NCI-H2081 treated with DMSO at 0.1 percent for 48 hours (cell line): ENCODE results near the gene ZNF385D.

Experiments used
- DNase-seq: peaks from one replicate; lab custom pipeline; 2025; lab: John Stamatoyannopoulos, UW

Gene ZNF385D

DNA sequence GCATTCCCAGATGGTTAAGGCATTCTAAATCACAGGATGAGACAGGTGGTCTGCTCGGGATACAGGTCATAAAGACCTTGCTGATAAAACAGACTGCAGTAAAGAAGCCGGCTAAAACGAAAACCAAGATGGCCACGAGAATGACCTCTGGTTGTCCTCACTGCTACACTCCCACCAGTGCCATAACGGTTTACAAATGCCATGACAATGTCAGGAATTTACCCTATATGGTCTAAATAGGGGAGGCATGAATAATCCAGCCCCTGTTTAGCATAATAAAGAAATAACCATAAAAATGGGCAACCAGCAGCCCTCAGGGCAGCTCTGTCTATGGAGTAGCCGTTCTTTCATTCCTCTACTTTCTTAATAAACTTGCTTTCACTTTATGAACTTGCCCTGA is 151.1 kb downstream of the ZNF385D start:
- no peak for DNase-seq

DNA sequence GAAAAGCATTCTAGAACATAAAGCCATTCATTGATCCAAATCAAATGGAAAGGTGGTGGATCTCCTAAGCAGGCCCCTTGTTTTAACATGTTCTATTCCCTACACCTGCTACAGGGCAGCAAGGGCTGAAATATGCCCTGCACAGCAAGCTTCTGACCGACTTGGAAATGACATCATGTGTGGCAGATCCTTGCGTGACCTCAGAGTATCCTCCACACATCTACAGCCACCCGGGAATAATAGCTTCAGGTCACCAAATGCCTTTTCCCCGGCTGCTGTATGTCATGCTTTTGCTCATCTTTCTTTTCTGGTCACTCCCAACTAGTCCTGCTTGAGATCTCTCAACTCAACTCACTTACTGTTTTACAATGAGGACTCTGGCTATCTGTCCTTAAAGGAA is 158.2 kb downstream of the ZNF385D start:
- no peak for DNase-seq

DNA sequence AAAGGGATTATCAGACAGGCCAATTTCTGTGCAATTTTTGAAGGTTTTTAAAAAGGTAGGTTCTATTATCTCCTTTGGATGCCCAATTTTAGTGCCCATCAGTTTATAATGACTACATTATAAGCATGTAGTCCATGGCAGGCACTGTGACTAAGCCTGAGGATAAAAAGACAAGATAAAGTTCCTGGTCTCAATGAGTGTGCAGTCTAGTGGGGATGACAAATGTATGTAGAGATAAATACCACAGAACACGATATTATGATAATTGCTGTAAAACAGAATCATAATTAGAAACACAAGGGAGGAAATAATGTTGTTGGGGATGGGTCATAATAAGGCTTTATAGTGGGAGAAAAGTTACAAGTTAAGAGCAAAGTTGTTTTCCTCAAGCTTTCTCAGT is 163.1 kb downstream of the ZNF385D start:
- no peak for DNase-seq

DNA sequence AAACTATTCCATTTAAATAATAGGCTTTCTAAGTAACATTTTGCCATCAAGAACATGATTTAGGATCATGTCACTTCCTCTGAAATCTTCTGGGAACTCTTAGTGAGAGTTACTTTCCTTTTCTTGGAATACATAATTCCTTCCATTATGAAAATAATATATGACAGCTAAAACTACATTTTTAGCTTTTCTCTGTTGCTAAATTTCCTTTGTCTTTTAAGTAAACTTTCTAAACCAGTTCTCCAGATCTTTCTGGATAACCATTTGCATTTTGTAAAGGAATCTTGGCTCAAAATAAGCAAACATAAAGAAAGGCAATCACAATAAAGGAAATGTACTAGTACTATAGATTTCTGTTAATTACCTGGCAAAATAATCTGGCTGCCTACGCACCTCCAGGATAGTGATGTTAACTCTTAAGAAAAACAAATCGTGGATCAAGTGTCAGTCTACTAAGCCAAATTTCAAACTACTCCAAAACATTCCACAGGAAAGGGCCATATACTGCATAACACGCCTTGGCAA is 165.7 kb downstream of the ZNF385D start:
- no peak for DNase-seq

DNA sequence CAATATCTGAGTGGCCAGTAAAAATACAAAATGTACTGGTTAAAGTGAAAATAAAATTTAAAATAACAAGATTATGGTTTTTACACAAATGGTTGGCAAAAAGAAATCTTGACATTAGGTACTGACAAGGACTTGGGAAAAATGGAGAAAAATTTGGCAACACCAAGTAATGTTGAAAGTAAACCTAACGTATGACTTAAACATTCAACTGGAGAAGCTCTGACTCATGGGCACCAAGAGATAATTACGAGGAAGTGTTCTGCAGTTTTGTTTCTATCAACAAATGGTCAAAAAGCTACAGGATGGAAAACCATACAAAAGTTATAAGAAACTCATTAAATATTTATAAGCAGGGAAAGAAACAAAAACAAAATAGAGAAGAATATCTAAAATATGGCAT is 177.7 kb downstream of the ZNF385D start:
- DNase-seq, result no peak

DNA sequence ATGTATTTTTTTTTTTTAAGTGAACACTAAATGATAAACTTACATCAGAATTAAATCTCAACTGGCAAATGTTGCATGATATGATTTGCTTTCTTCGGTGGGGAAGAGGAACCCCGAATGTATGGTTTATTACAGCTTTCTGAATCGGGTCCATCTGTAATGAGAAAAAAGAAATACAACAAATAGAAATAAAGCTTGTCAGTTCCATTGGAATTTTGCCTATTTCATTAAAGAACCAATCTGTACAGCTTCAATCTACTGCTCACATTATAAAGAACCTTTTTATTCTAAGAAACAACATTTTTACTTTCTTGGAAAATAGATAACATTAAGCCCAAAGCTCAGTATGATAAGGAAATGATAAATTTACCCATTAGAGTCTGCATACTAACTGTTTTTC is 186.5 kb downstream of the ZNF385D start:
- no peak for DNase-seq

DNA sequence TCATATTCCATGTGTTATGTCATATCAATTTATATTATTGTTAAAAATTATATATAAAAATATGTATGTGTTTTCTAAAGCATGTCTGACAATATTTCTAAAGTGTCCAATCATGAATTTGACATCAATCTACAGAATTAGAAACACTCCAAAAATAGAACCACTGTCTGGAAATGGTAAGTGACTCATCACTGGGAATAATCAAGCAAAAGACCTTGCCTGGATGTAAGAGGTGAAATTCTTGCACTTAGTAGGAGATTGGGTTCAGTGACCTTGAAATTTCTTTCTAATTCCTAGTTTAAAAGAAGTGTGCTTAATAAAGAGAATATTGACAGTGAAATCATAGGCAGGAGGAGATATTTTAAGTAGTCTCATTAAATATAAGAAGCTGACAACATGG is 188.8 kb downstream of the ZNF385D start:
- no peak for DNase-seq

DNA sequence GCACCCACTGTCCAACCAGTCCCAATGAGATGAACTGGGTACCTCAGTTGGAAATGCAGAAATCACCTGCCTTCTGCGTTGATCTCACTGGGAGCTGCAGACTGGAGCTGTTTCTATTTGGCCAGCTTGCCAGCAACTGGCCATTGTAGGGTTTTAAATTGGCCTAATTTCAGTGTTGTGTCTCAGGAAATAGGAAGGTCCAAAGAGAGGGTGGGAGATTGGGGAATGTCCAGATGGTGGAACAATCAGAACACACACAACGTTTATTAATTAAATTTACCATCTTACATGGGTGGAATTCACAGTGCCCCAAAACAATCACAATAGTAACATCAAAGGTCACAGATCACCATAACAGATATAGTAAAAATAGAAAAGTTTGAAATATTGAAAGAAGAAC is 189.5 kb downstream of the ZNF385D start:
- DNase-seq, result no peak

DNA sequence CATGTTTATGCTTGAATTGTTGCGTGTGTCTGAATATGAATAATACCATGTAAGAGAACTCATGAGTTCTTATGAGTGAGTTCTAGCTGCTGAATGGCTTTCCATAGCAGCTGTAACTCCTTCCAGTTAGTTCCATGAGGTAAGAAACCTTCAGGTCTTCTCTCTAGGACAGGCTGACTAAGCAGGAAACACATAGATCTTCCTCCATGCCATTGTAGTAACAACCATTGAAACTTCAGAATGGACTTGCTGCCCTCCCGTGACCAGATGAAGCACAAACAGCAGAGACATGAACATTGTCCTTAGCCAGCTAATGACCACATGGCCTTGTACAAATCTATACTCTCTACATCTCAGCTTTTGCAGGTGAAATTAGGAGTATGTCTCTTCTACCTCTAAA is 200.0 kb downstream of the ZNF385D start:
- DNase-seq, result no peak

DNA sequence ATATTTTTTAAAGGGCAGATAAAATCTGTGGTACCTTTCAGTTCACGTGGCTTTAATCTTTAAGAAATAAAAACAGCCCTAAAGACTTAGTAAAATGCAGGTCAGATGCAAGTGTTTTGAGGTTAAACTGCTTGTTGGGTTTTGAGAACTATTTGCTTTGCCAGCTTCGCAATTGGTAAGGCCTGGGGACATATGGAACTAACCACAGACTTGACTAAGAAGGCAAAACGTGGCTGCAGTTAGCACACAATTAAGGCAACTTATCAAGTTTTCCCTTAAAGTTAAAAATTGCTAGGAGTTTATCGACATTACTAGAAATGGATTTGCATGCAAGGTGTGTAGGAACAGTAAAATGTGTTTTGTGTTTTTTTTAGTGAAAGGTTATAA is 206.9 kb downstream of the ZNF385D start:
- no peak for DNase-seq

DNA sequence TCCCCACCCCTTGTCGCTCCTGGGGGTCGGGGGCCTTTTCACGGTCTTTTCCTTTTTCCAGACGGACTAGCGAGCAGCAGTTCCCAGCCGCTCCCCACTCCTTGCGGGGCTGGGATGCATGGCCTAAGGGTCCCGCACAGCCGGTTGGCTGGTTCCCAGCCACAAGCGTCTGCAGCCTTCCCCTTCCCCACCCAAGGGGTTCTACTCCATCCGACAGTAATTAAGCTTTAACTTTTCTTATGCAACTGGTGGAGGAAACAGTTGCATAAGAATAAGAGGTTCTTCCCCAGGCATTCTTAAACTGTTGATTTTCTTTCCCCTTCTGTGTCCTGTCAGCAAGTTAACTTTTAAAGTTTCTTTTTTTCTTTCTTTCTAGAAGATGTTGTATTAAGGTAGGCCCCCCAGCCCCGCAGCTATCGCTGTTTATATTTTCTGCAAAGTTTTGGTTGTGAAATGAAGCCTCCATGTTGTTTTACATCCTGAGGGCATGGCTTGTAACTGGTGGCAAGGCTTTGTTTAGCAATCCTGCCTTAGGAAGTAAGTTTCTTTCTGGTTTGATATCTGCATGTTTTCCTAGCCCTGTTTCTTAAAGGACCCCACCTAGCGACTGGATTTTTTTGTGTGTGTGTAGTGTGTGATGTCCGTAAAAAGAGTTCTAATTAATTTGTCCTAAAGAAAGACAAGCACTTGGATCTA is 207.5 kb downstream of the ZNF385D start:
- DNase-seq, result no peak

DNA sequence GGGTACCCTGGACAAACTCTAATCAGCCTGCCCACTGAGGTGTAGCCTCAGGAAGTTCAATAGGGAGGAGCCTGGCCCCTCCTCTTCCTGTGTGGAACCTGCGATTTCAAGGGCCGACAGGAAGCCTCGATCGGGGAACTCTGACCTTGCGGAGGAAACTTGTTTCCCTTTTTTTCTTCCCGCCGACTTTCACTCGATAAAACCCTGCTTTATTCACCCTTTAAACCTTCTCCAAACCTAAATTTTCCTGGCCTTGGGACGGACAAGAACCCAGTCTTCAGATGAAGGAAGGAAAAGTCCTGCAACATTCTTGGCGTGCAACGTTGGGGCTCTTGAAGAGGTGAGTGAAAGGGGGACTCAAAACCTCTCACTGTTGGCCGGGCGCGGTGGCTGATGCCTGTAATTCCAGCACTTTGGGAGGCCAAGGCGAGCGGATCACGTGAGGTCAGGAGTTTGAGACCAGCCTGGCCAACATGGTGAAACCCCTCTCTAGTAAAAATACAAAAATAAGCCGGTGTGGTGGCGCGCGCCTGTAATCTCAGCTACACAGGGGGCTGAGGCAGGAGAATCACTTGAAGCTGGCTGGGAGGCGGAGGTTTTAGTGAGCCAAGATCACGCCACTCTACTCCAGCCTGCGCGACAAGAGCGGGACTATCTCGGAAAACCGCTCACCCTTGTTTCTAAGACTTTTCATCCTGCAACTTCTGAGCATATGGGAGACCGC is 208.2 kb downstream of the ZNF385D start:
- no peak for DNase-seq

DNA sequence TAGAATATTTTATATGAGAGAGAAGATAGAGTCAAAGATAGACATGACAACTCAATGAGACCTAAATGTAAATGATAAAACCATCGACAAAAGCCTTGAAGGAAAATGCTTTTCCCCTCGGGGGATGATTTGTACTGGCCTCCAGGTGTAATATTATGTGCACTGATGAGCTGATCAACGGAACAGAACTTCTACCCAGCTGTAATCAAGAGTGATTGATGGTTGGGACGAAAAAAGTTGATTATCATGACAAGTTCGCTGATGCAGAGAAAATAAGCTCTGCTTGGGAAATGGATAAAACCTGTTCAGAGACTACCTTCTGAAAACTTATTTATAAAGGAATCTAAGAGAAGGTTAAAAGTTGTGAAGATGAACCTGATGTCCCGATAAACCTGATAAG is 210.7 kb downstream of the ZNF385D start:
- no peak for DNase-seq

DNA sequence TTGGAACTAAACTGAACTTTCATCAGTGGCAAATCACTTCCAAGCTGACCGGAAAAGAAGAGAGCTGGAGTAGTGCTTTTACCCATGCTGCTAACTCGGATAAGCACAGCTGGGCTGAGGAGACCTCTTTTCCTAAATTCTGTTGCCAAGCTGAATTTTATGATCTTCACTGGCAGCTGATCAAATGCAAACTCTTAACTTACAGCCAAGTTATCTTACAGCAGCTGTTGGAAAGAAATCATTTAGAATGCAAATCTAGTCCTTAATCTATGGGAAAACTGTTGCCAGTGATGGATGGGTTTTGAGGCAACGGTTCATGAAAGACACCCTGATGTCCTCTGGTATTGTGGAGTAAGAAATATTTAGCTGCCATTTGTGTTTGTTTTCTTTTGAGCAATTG is 216.5 kb downstream of the ZNF385D start:
- no peak for DNase-seq

DNA sequence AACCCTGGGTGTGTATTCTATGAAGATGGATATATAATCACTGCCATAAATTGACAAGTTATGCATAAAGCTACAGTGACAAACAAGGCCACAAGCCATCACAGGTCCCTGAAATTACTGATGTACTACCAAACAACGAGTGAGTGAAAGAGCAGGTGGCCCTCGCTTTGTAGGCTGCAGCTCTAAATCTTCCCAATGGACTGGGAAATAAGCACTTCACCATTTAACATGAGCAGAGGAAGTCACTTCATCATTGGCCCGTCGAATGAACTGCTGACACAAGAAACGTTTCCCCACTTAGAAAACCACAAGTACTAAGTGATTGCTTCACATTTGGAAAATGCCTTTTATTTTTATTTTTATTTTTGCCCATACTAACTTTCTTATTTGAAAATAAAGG is 218.0 kb downstream of the ZNF385D start:
- no peak for DNase-seq

DNA sequence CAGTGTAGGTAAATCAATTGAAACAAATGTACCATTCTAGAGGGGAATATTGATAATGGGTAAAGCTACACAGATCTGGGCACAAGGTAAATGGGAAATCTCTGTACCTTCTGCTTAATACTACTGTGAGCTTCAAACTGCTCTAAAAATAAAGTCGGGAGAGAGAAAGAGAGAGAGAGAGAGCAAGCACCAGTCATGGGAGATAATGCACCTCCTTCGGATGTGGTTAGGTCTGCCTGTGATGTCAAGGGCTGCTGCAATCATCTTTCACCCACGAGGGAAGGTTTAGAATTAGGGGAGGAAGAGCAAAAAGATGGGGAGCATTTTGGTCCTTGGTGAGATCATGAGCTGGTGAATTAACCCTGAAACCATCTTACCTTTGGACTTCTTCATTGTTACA is 219.1 kb downstream of the ZNF385D start:
- DNase-seq, result no peak

DNA sequence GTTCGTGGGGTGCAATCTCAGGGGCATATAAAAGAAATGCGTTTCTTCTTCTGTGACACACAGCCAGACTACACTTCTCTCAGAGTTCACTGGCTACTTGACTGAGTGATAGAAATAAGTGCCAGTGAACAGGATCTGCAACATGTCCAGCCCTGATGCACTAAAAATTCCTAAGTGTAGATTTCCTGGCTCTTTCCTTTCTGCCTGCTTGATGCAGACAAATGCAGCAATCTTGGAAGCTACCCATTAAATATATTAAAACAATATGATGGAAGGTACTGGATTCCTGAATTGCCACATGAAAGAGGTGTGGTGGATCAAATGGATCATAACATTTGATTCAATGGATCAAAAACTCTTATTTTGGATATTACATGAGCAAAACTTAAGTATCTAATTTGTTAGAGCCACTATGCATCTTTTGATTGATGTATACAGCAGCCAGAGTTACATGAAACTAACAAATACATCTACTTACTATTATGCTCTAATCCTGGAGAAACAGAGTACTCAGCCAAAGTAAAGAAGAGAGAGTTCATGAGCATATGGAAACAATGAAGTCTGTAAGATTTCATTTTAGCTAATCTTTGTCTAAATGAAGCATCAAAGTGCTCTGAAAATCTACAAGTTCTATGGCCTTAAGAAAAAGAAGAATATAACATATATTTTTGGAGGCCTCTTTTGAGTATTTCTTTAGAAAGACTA is 222.6 kb downstream of the ZNF385D start:
- DNase-seq, result no peak

DNA sequence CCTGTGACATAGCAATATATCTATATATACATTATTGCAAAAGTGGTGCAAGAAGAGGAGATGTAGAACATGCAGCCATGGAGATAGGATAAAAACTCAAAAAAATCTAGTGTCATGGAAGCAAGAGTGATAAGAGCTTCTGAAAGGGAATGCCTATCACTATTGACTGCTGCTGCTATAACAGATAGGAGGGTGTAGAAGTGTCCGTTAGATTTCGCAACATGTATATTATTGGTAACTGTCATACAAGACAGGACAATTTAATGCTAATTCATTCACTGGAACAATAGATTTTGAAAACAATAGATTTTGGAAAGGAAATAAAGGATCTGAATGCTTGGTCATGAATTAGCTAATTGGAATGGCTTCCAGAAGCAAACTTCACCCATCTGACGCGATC is 224.5 kb downstream of the ZNF385D start:
- no peak for DNase-seq

DNA sequence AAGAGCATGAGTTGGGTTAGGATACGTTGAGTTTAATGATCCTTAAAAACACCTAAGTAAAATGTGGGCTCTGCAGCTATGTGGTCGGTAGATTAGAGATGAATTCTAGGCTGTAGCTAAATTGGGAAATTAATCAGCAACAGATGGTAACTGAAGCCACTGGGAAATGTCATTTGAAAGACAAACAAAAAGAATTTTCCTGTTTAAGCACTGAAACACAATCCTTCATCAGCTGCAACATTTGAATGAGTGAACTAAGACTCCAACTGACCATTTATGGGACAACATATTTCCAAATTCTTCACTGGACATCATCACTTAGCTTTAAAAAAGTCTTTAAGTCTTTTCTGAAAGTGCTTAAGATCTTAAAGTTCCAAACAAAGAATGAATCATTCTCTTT is 226.9 kb downstream of the ZNF385D start:
- DNase-seq, result no peak

DNA sequence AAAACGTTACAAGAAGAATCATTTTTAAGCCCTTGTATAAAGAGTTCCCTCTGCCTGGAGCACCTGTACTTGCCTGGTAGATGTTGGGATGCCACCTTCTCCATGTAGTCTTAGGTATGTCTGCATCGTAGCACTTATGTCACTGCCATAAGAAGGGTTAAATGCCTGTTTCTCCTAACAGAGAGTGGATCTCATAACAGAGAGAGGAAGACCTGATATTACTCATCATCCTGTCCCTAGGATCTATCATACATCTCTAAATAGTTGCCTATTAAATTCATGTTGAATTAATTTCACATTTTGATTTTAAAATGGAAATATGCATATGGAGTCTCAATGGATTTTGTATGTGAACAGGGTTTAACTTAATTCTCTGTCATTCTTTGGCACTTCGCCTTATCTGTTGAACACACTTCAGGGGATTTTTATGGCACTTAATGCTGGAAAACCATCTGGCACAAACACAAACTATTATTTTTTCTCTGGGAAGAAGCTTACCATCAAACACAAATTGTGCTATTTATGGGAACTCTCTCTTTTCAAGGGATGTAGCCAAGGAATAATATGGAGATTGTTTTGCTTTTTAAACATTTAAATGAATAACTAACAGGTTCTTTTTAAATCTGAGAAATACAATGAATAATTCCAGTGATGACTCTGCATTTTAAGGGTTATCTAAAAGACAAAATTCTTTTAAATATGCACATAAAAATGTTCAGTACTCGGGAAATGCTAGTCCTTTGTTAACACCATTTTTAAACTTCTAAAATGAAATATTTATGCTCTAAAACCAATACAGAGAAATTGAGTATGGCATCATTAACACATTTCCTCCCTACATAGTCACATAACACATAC is 230.7 kb downstream of the ZNF385D start:
- no peak for DNase-seq

DNA sequence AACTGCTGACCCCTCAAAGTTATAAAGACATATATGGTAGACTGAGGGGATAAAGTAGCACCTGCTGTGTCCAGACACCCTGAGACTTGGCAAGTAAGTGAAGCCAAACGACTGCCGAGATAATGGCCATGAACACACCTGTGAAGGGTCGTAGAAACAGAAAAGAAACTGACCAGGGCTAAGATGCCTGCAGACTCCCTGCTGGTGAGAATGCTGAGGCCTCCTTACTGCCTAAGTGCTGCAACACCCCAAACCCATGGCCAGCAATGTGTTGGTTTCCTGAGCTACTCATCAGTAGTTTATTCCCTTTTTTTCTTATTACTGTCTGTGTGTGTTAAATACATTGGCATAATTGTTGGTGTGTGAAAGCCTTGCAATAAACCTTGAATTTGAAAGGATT is 233.8 kb downstream of the ZNF385D start:
- DNase-seq, result no peak

DNA sequence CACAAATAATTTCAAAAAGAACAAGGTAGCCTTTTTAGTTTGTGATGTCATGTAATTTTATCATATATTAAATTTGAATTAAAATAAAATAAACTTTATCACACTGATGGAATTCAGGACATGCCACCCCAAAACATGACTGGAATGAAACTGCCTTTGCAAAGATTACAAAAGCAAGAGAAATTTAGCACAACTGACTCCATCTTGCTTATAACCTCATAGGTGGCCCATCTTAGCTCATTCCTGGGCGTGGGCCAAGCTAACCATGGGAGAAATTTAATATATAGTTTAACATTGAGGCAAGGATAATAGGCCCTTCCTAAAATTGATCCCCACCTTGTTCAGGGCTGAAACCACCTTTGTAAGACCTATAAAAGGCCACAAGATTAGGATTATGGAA is 235.6 kb downstream of the ZNF385D start:
- no peak for DNase-seq
